Measurements from ENCODE around the gene MAML2.

Gene MAML2

DNA sequence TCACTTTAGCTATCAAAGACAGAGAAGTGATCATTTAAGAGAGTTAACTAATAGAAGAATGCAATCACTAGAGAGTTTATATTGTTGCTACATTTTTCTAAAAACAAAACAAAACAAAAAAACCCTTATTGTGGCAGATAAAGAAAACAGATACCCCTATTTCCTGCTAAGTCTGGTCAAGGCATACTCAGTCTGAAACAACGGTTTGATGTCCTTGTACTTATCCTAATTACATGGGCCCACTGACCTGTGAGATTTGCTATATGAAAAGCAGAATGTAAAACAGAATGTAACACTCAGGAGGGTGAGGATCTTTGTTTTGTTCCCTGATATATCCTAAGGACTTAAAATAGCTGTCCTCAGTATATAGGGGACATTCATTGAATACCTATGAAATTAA lies 24.6 kb downstream of the MAML2 start:
- DNase-seq (ENCODE audit: low spot score), result no peak

DNA sequence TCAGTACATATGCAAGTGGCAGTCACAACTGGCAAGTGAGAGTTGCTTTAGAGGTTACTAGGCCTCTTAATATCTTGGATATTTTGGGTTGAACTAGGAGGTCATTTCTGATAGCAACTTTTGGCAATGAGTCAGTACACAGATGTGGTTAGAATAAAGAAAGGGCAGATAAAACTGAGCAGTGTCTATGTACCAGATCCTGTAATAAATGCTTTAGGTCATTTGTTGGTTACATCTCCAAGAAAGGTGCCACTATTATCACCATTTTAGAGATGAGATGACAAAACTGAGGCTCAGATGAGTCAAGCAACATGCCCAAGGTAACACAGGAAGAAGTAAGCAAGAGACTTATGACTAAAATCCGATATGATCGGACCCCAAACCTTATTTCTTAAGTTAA lies 25.0 kb downstream of the MAML2 start:
- DNase-seq (ENCODE audit: low spot score), result no peak

DNA sequence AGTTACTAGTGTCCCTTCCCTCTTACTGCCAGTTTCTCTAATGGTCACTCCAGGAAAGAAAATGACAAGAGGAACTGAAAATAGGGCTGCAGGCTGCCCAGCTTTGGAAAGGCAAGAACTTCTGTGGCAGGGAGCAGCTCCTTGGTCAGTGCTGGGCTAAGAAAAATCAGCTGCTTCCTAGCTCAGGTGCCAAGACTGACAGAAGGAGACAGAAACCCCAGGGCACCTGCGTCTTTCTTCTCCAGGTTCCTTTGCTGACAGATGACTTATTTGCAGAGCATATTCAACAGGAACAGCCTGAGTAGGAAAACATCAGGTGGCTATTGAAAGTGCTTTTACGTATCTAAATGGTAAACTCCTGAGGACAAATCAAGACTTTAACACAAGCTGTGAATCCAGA lies 25.4 kb downstream of the MAML2 start:
- no peak for DNase-seq (ENCODE audit: low spot score)

DNA sequence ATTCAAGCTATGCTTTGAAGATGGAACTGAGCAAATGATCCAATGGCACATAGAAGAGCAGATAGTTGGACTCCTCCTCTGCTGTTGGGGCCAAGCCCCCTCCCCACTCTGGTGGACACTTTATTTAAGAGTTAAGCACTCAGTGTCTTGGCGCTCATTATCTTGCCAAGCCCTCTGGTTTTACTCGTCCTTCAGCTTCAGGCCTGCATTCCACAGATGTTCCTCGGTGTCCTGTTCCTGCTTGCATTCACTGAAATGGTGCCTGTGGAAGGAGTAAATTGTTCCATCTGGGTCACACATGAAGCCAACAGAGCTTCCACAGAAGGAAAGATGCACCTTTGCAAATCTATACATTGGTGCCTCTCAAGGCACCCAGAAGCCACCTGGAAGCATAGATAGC lies 26.1 kb downstream of the MAML2 start:
- no peak for DNase-seq (ENCODE audit: low spot score)

DNA sequence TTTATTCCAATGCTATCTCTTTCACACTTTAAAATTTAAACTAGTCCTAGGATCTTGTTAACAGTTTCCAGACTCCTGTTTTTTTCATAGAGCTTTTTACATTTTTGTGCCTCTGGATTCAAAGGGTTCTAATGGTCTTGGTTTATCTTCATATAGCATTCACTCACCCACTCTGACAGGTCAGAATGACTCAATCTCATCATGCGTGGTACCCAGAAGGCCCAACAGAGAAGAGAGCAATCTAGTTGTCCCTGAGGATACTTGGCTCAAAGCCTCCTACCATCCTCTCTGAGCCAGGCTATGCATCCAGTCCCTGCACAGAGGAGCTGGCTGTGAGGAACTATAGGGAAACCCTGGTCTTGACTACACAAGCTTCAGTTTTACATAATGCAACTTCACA lies 27.5 kb downstream of the MAML2 start:
- no peak for DNase-seq (ENCODE audit: low spot score)

DNA sequence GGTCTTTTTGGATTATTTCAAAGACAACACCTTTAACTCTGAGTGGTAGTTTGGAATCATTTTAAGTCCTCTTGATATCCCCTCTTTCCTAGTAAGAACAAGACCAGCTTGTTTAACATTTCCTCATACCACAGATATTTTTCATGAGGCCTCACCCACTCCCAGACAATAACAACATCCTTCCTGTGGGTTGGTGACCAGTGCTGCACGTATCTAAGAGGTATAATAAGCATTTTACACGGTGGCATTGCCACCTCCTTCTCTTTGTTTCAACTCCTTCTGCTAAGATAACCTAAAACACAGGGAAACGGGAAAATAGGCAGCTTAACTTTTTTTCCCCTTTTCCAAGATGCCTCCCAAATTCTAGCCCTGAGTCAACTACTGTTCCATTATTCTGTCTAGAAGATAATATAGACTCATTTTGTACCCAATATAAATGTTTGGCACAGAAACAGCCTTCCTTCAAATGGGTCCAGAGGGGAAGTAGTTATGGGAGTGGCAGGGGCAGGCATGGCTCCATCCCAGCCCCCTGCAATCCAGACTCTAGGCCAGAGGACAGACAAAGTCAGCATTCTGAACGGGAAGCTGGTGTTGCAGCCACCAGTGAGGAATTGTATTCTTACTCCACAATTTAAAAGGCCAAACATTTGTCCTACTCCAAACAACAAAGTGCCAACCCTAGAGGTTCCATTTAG lies 28.5 kb downstream of the MAML2 start:
- DNase-seq (ENCODE audit: low spot score), result no peak

DNA sequence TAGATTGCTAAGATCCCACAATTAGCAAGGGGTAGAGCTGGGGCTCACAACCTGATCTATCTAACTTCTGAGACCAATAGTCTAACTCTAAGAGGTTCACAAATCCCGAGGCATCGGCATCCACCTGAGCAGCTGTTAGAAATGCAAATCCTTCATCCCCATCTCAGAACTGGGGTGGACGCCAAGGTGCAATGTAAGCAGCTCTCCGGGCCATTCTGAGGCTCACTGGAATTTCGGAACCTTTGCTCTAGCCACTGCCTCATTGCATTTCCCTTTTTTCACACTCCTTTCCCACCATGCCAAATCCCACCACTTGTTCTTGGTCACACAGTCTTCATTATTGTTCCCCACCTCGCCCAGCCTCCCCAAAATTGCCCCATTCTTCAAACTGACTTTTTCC lies 29.8 kb downstream of the MAML2 start:
- DNase-seq (ENCODE audit: low spot score), result no peak

DNA sequence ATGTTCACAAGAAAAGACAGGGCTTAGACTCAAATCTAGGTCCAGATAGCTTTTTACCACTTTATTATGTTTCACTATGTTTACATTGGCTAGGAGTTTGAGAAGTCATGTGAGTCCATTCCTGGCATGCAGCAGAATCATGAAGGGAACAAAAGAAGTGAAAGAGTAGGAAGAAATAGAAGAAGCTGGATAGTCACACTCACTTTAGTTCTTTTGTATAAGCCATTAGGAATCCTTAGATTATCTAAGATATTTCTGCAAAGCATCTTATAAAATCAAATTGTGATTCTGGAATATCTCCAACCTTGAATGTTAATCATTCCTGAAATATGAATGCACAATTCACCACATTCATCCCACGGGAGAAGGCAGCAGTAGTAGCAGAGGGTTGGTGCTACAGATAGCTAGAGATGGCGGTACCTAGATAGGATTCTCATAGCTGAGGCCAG lies 31.9 kb downstream of the MAML2 start:
- no peak for DNase-seq (ENCODE audit: low spot score)

DNA sequence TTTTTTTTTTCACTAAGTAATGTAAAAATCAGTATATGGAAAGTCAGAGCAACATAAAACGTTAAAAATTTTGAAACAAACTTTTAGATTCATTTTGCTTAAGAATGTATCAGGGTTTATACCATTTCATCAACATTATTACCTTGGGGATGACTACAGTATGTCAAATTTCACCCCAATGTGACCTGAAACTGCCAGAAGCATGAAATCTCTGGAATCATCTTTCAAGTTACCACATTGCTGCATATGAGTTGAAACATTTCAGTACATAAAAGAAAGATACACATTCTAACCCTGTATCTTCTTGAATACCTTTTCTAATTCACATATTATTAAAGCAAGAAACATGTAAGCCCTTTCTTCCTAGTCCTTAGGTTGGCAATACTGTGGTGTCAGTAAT lies 32.8 kb downstream of the MAML2 start:
- DNase-seq (ENCODE audit: low spot score), result no peak

DNA sequence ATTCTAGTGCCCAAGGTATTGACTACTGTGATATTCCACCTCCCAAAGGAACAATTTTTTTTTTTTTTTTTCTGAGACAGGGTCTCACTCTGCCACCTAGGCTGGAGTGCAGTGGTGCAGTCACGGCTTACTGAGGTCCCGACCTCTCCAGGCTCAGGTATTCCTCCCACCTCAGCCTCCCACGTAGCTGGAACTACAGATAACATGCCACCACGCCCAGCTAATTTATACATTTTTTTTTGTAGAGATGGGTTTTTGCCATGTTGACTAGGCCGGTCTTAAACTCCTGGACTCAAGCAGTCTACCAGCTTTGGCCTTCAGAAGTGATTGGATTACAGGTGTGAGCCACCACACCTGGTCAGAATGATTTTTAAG lies 33.4 kb downstream of the MAML2 start:
- DNase-seq (ENCODE audit: low spot score), result no peak

DNA sequence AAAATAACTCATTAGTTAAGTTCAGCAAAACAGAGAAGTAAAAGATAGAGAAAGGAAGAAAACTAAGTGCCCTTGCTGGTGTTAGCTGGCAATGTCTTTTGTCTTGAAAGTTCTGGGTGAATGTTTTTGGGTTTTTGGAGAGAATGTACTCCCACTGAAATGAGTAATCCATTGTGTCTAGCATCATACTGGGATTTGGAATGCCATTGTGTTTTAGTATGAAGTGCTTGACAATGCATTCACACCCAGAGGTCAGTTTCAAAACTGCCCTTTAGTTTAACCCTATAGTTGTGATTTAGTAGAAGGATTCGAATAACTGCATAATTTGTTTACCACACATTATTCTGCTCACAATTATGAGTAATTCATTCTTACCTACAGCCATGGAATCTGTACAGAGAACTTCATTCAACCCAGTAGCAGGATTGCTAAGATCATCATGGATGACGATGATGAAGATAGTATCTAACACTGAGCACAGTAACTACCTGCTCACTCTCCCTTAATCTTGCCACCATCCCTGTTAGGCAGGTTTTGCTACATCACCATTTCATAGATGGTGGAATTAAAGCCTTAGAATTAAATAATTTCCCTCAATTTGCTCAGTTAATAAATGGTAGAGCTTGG lies 33.9 kb downstream of the MAML2 start:
- DNase-seq (ENCODE audit: low spot score), result no peak

DNA sequence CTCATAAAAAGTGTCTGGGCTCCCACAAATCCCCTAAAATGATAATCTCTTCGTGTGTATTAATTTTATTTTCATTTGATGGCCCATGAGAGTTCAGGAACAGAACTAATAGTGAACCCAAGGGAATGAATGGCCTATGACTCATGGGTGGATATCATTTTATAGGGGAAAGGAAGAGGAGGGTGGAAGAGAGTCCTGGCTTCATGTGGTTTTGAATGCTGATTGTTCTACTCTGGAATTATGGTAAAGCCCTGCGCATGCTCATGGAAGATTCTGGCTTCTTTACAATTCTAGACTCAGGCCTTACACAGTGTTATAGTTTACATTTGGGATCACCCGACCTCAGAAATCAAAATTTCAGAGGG lies 35.2 kb downstream of the MAML2 start:
- DNase-seq (ENCODE audit: low spot score), result no peak

DNA sequence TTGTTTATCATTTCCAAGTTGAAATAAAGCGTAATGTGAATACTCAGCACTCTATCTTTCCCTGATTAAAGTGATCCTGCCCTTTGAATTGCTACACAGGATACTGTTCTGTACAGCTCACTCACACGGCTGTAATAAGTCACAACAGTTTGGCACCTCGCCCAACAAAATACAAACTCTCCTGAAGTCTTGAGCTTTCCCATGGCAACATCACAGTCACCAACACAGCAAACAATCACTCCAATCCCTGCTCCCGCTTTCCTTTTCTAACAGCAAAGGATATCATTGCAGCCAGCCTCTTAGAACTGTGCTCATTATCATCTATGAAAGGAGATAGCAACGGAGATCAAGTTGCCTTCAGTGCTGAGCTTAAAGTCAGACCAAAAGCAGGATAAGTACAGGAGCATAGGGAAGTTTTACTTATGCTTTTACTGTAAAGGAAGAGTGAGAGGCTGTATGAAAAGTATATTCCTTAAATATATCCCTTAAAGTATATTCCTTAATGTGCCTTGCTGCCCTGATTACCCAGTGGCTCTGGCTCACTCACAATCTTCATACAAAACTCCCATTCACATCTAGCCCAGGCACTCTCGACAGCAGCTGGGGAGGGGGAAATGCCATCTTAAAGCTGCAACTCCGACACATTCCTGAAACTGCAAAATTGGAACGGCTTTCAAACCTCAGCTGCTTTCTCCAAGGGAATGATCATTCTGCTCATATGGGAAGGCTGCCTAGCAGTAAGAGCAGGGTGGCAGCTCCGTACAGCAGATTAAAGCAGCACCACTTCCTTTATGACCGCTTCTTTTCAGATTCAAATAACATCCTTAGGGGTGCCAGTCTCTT lies 35.8 kb downstream of the MAML2 start:
- DNase-seq (ENCODE audit: low spot score), result peak; percentile 51

DNA sequence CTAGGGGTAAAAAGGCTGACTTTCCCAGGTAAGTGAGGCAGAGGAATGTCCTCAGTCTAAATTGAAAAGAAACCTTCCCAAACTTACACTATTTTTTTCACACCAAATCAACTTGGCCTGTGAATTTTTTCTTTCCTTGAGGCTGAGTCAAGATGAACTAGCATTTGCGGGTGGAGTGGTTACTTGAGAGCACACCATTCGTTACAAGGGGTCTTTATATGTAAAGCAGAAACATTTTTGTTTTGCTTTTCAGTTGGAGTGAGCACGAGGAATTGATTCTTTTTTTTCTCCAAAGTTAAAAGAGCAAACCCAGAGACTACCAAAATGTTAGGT lies 36.4 kb downstream of the MAML2 start:
- DNase-seq (ENCODE audit: low spot score), result no peak

DNA sequence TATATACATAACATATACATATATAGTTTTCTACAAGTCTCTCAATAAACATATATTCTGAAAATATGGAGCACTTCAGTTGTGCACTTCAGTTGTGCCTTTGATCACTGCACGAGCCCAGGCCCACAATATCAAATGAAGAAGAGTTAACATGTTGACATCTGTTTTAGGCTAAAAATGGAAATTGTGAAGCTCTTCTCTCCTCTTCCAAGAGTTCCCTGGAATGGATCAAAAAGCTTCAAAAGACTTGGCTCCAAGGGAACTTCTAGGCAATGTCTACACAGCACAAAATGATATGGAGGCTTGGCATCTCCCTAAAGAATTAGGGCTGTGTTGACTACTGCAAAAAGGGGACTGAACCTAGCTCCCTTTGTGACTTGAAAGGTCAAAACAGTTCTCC lies 36.9 kb downstream of the MAML2 start:
- no peak for DNase-seq (ENCODE audit: low spot score)

DNA sequence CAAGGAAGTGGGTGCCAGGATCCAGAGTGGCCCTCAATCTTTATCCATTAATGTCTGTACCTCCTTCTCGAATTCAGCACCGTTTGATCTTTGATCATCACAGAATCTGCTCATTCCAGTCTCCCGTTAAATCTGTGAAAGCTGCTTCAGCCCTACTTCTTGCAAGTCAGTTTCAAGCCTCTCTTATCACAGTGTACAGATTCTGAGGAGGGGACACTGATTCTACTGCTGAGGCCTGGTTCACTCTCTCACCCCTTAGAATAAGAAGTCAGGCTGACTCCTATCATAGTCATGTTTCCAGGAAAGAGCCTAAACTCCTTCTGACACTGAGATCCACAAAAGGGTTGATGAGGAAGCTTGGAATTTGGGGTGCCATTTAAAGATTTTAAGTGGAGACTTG lies 39.0 kb downstream of the MAML2 start:
- DNase-seq (ENCODE audit: low spot score), result no peak

DNA sequence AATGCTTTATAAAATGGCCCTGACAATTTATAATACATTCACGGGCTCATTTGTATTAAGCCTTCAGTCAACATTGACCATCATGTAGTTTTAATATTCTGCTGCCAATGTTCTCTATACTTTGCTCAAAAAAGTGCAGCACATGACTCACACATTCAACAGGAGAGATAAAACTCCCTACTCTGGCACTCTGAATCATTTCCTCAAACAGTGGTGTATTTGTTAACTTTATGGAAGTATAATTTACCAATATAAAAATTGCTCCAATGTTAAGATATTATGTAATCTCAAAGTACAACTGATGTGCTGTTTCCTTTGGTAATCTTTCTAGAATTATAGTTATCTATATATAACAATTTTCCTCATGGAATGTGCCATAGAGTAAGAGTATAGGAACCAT lies 39.9 kb downstream of the MAML2 start:
- no peak for DNase-seq (ENCODE audit: low spot score)

DNA sequence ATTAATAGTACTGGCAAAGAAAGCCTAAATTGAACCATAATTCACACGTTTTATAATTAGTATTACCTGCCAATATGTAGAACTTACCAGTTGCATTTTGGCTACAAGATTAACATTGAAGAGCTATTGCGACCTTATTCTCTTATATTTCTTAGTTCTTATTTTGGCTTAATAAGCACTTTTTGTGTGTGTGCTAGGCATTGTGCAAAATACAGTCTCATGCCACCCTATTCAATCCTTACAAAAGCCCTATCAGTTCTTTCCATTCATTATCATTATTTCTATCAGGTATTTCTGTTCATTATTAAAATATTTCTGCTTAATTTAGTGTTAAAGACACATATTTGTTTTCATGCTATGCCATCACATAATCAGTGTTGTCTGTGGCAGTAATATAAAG lies 41.2 kb downstream of the MAML2 start:
- no peak for DNase-seq (ENCODE audit: low spot score)

DNA sequence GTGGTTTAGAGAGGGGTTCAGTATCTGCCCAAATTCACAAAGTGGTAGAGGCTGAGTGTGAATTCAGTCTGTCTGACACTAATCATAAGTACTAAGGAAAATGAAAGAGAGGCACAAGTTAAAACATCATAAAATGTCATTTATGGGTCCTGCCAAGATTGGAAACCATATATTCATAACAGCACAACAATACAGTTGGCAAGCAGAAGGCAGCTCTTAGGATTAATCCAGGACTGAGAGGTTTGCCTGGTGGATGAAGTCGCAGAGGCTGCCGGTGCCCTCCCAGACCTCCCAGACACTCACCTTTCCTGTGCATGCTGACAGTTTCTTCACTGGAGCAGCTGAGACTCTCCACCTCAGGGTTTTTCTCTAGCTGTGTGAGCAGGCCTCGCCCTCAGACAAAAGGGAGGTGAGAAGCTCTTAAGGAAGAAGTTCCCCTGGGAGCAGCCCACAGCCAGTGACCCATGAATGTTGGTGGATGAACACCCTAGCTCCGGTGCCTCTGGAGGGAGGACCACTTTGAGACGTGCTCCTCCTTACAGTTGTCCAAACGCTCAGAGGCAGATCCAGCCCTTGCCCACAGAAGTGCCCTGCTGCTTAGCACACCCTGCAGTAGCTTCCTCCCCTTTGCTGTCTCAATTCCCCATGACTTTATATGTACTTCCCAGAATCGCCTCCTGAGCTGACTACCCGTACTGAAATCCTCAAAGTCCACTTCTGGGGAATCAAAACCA lies 43.7 kb downstream of the MAML2 start:
- DNase-seq (ENCODE audit: low spot score), result no peak

DNA sequence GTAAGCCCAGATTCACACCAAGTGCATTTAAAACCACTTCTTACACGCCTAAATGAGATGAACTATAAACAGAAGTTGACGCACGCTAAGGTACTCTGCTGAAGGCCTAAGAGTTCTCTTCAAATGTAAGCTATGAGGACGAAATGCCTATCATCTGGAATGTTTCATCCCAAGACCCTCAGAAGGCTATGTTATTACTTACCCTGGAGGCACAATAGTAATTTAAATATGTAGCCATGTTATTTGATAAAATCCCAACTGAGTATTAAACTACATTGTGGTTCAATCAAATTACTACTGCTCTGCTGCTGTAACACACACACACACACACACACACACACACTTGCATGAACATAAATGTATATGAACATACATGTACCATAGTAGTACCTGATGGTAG lies 47.6 kb downstream of the MAML2 start:
- DNase-seq (ENCODE audit: low spot score), result no peak

DNA sequence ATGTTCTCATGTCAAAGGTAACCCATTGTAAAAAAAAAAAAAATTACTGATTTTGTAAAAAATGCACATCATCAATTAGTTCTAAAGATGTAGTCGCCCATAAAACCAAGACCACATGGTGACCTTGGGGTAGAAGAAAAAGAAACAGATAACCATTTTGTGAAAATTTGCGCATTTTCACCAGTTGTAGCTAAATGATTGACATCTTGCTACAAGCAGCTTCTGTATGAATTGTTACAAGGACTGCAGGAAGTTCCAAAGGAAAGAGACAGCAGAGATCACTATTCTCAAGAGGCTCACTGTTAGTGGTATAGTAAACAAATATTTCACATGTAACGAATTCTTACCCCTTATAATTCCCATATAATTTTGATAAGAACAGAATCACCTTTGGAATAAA lies 48.7 kb downstream of the MAML2 start:
- DNase-seq (ENCODE audit: low spot score), result no peak

DNA sequence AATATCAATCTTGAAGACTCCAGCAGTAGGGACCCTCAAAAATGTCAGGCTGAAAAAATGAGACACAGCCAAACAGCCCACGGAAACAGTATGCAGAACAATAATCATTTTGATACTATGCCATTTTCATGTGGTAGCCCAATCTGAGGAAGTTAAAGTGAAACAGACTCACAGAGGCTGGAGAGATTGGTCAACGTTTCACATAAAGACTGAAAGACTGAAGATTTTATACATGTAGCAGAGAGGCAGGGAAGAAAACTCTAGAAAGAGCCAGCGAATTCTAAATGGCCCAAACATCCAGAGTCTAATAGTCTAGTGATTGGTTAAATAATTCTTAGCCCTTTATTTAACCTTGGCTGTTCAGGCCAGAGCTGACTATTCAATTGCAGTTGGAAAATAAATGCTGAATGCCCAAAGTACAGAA lies 49.4 kb downstream of the MAML2 start:
- DNase-seq (ENCODE audit: low spot score), result no peak

DNA sequence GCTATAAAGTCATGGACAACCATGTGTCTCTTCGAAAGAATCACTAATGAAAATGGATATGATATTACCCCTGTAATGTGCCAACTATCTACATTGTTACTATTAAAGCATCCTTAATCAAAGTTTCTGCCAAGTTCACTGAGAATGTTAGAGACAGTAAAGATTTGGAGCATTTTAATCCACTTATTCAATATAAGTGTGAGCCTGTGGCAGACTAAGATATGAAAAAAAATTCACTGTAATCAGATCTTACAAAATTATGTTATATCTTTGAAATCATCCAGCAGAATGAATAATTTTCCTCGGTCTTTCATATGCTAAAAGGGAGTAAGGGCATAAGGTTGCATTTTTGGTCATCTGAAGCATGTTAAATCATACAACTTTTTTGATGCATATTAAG lies 49.9 kb downstream of the MAML2 start:
- no peak for DNase-seq (ENCODE audit: low spot score)
